Gastrocnemius medialis (tissue), 4 donors: ENCODE measurements around the gene VAPB.

Source experiments
- POLR2A ChIP-seq, 2 donors: fragments of 450-650 bp; IDR thresholded peaks; one replicate each; pipeline ENCODE4 v1.6.1; 2017; ENCODE audit warnings: antibody characterized with exemption in 2 of 2, mild to moderate bottlenecking in 2 of 2, moderate library complexity in 2 of 2
- TF ChIP-seq, protein P1 (sequence below), 5 experiments: fragments of 450-650 bp in 3 of 5; fragments of 200-600 bp in 2 of 5; sonication (generic) in 2 of 5; IDR thresholded peaks in 4 of 5; conservative IDR thresholded peaks in 1 of 5; 1 replicate in 4 of 5; 2 replicates in 1 of 5; pipeline ENCODE4 v1.5.1; 2016 to 2019; ENCODE audit warnings: antibody characterized with exemption in 5 of 5, mild to moderate bottlenecking in 3 of 5, moderate library complexity in 3 of 5

DNA sequence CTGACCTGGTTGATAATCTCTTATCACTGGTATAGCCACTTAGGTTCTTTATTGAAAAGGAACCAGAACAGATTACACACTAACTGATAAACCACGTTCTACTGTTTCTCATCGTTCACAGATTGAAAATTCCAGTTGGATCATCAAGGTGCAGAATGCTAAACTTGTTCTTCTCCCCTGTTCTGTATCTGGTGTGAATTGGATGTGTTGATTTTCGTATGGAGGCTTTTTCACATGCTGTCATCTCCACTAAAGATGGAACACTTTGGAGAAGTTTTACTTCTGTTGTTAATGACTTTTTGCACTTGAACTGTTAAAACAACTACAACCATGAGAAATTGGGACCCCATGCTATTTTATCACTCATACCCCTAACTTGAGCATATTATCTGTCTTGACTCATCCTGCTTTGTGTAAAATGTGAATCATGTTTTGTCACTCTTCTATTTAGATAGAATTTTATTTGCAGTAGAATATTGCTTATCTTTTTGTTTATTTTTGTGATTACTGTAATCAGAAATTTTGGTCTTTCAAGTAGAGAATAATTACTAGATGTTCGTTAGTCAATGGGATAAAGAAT is 17.5 kb downstream of the VAPB start:
- TF ChIP-seq, protein P1, sequence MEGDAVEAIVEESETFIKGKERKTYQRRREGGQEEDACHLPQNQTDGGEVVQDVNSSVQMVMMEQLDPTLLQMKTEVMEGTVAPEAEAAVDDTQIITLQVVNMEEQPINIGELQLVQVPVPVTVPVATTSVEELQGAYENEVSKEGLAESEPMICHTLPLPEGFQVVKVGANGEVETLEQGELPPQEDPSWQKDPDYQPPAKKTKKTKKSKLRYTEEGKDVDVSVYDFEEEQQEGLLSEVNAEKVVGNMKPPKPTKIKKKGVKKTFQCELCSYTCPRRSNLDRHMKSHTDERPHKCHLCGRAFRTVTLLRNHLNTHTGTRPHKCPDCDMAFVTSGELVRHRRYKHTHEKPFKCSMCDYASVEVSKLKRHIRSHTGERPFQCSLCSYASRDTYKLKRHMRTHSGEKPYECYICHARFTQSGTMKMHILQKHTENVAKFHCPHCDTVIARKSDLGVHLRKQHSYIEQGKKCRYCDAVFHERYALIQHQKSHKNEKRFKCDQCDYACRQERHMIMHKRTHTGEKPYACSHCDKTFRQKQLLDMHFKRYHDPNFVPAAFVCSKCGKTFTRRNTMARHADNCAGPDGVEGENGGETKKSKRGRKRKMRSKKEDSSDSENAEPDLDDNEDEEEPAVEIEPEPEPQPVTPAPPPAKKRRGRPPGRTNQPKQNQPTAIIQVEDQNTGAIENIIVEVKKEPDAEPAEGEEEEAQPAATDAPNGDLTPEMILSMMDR (IDR thresholded peaks at IDR 0.05 in 4 of 5, conservative IDR thresholded peaks at IDR 0.05 in 1 of 5), result no peak
- TF ChIP-seq POLR2A (IDR thresholded peaks at IDR 0.05), result no peak
